Brain microvascular endothelial cell (primary cell): ENCODE data around the gene TM9SF4.

Experiments used
- DNase-seq: peaks from one replicate; pipeline ENCODE4 v3.0.0-alpha.2; 2020
- H3K27ac ChIP-seq: fragments of 250-450 bp; sonication (Bioruptor Pico); 2 replicates; pipeline ENCODE4 v1.5.1; 2020; ENCODE audit warnings: mild to moderate bottlenecking, moderate library complexity
- H3K27me3 ChIP-seq: fragments of 250-450 bp; sonication (Bioruptor Pico); replicated peaks from 2 replicates; pipeline ENCODE4 v1.5.1; 2020; ENCODE audit warnings: mild to moderate bottlenecking
- H3K36me3 ChIP-seq: fragments of 250-450 bp; sonication (Bioruptor Pico); replicated peaks from 2 replicates; pipeline ENCODE4 v1.5.1; 2020; ENCODE audit warnings: mild to moderate bottlenecking
- H3K4me3 ChIP-seq: 2 replicates; pipeline ENCODE4 v1.5.1; 2011; ENCODE audit warnings: low read depth, mild to moderate bottlenecking, control low read depth, low read length, moderate library complexity
- in situ Hi-C: cut with HindIII; loops from 2 replicates; pipeline ENCODE4 v1.10.0; 2017; ENCODE audit warnings: low sequenced_read_pairs, low pct_ligation_motif_present
- TF ChIP-seq, protein P1 (sequence below): IDR thresholded peaks from 2 replicates; pipeline ENCODE4 v1.5.1; 2011; ENCODE audit warnings: low read depth, mild to moderate bottlenecking, moderate library complexity, low read length, control low read depth, inconsistent platforms; ENCODE audit errors: missing control alignments

TM9SF4 gene

DNA sequence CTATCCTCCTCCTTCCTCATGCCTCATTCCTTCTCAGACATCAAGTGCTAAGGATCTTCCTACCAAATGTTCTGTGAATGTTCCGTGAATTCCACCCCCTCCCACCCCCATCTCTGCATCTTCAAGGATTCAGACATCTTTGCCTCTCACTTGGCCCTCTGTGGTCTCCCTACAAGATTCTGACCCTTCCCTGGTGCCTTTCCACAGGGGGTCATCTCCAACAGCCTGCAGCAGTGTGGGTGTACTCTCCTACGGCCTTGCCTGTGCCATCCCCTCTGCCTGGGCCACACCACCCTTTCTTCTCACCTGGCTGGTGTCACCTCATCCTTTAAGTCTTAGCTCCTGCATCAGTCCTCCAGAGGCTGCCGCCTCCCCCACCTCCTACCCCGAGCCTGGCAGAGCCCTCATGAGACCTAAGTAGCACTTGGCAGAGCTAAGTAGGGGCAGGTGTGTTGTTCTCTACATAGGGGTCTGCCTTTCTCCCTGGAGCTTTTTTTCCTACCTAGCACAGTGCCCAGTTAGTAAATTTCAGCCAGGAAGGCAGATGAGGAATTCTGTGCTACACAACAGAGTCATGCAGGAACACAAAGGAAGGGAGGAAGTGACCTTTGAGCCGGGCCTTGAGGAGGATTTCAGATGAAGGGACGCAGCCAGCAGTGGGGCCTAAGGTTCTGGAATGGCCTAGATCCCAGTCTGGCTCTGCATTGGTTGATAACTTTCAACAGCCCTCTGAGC is 43.1 kb downstream of the TM9SF4 start:
- in situ Hi-C loops, result no loop called here
- Histone ChIP-seq H3K27ac (no peak overlapping the region), H3K4me3 (no peak overlapping the region), H3K27me3 (no peaks in the 10 kb centered on the region), H3K36me3 (peaks cover 58% of the 10 kb centered on the region)
- no peak for DNase-seq
- TF ChIP-seq, protein P1, sequence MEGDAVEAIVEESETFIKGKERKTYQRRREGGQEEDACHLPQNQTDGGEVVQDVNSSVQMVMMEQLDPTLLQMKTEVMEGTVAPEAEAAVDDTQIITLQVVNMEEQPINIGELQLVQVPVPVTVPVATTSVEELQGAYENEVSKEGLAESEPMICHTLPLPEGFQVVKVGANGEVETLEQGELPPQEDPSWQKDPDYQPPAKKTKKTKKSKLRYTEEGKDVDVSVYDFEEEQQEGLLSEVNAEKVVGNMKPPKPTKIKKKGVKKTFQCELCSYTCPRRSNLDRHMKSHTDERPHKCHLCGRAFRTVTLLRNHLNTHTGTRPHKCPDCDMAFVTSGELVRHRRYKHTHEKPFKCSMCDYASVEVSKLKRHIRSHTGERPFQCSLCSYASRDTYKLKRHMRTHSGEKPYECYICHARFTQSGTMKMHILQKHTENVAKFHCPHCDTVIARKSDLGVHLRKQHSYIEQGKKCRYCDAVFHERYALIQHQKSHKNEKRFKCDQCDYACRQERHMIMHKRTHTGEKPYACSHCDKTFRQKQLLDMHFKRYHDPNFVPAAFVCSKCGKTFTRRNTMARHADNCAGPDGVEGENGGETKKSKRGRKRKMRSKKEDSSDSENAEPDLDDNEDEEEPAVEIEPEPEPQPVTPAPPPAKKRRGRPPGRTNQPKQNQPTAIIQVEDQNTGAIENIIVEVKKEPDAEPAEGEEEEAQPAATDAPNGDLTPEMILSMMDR, result no peak

DNA sequence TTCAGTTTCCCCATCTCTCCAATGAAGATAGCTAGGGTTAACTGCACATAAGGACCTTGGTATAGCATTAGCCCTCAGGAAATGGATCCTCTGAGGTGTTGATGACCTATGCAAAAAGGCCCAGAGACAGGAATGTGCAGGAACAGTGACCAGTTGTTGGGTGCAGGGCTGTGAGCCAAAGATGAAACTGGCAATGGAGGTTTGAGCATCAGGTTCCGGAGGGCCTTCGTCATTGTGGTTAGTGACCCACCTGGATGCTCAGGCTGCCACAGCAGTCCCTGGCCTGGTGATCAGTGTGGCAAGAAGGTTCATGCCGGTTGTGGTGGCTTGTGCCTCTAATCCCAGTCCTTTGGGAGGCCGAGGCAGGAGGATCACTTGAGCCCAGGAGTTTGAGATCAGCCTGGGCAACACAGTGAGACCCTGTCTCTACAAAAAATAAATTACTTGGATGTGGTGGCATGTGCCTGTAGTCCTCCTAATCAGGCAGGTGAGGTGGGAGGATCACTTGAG is 43.7 kb downstream of the TM9SF4 start:
- in situ Hi-C loops, result no loop called here

DNA sequence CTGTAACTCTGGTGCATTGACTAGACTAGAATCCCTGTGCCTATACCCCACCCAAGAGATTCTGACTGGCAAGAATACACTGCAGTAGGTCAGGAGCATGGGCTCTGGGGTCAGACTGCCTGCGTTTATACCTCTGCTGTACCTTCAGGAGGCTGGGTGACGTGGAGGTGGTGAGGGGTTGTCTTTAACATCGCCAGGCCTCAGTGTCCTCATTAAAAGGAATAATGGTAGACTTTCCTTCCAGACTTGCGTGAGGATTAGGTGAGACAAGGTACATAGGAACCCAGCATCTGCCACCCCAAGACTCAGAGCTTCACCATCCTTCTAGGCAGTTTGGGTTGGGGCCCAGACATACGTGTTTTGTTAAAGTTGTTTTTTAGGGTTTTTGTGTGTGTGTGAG is 44.3 kb downstream of the TM9SF4 start:
- Histone ChIP-seq H3K4me3 (no peak overlapping the region), H3K27me3 (no peaks in the 10 kb centered on the region), H3K27ac (no peak overlapping the region), H3K36me3 (peaks cover 63% of the 10 kb centered on the region)
- in situ Hi-C loops, result no loop called here
- no peak for DNase-seq
- TF ChIP-seq, protein P1, result no peak

More for the DNA sequence above, 43.7 kb downstream of the TM9SF4 start:
- H3K4me3 ChIP-seq, result no peak overlapping the region
- DNase-seq, result no peak
- TF ChIP-seq, protein P1, result no peak
- peaks cover 59% of the 10 kb centered on the region for H3K36me3 ChIP-seq
- H3K27ac ChIP-seq, result no peak overlapping the region
- no peaks in the 10 kb centered on the region for H3K27me3 ChIP-seq

DNA sequence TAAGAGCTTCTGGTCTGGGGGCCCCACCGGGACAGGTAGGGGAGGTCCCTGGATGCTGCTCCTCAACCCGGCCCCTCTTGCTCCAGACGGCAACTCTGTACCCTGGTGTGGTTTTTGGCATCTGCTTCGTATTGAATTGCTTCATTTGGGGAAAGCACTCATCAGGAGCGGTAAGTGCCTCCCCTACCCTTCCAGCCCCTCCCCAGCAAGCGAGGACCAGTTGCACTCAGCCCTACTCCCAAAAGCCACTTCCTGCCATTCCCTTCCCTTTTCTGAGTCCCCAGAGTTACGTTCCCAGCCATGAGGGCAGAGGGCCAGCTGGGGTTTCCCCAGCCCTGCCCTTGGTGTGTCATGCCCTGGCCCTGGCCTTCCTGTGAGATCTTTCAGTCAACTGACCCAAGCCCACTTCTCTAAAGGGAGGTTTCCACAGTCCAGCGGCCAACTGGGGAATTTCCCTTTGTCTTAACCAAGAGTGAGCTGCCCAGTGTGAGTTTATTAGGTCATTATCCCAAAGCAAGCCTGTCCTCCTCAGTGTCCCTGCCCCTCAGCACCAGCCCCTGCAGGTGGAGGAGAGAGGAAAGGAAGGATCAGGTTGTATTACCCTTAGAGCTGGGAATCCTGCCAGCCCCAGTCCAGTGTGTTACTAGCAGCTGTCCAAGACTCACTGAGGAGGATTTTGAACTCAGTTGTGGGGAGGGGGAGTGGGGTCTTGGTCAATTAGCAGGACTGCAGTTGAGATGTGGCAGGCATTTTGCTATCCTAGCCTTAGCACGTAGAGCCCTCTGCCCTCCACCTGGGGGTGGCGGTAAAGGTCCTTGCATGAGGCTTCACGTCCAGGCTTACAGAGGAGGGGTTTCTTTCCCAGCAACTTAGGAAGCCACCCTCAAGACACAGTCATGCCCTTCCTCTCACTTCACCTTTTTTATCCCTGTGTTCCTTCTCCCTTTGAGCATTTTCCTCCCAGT is 45.8 kb downstream of the TM9SF4 start:
- Histone ChIP-seq H3K36me3 (peaks cover 67% of the 10 kb centered on the region), H3K27me3 (no peaks in the 10 kb centered on the region), H3K27ac (peak overlapping the region; percentile 48), H3K4me3 (no peak overlapping the region)
- TF ChIP-seq, protein P1, result peak; percentile 52
- peak; percentile 72 for DNase-seq
- in situ Hi-C loops, result no loop called here

DNA sequence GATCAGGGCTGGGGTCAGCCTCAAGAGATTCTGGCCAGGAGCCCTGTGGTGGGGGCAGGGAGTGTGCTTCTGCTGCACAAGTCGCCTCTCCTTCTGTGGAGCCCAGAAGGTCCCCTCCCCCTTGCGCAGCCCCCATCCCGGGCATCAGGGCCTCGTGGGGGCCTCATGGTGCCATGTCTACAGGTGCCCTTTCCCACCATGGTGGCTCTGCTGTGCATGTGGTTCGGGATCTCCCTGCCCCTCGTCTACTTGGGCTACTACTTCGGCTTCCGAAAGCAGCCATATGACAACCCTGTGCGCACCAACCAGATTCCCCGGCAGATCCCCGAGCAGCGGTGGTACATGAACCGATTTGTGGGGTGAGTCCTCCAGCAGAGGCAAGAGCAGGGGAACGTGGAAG is 48.1 kb downstream of the TM9SF4 start:
- TF ChIP-seq, protein P1, result no peak
- no peak for DNase-seq
- in situ Hi-C loops, result no loop called here
- Histone ChIP-seq H3K36me3 (peaks cover 64% of the 10 kb centered on the region), H3K27ac (no peak overlapping the region), H3K27me3 (no peaks in the 10 kb centered on the region), H3K4me3 (no peak overlapping the region)
